Endothelial cell of umbilical vein (primary cell): ENCODE data around the gene GSTCD. TPM values are rescaled to one million over a fixed set of nuclear protein-coding genes. Genes with fewer than 3 reads are reported as not detected.

Experiments used
- BruUV-seq: library from RNA; stranded (reverse); fragments of 400-500 nt; replicated peaks from 2 replicates; lab custom pipeline; 2021; lab: Mats Ljungman, UMichigan
- CTCF ChIA-PET: fragments of 300-600, 350-600 bp; sonication (Branson Sonifier 250); formaldehyde crosslinking; loops from one replicate; lab custom pipeline; 2021; ENCODE audit warnings: antibody characterized with exemption, inconsistent platforms; lab: Charles Lee
- POLR2A ChIA-PET: fragments of 300-600, 350-600 bp; sonication (Branson Sonifier 250); formaldehyde crosslinking; loops from one replicate; lab custom pipeline; 2021; ENCODE audit warnings: antibody characterized with exemption, inconsistent platforms; lab: Charles Lee
- DNase-seq: peaks from one replicate; pipeline ENCODE4 v3.0.0-alpha.2; 2011; ENCODE audit warnings: low read depth, low spot score
- FAIRE-seq: peaks from 2 replicates; lab custom pipeline; 2011; peaks lifted over from hg19 to GRCh38; lab: Jason Lieb, UNC
- H2AFZ ChIP-seq: 2 replicates; pipeline ENCODE4 v1.6.0; 2012; ENCODE audit warnings: low read depth, low read length, control low read depth, inconsistent platforms
- H3K27ac ChIP-seq: 2 replicates; pipeline ENCODE4 v1.5.1; 2011; ENCODE audit warnings: low read depth, mild to moderate bottlenecking, control low read depth, low read length, moderate library complexity; ENCODE audit not compliant: insufficient read depth
- H3K27me3 ChIP-seq, 2 experiments: 2 replicates each; pipeline versions ENCODE4 v1.6.0 to v1.6.1; 2011; ENCODE audit warnings: low read length in 2 of 2, mixed read lengths in 1 of 2; ENCODE audit not compliant: control insufficient read depth in 2 of 2, insufficient read depth in 2 of 2
- H3K36me3 ChIP-seq, 2 experiments: 2 replicates in 1 of 2; 3 replicates in 1 of 2; pipeline ENCODE4 v1.5.1; 2011; ENCODE audit warnings: low read length in 2 of 2, mild to moderate bottlenecking in 1 of 2, moderate library complexity in 1 of 2; ENCODE audit not compliant: control insufficient read depth in 2 of 2, insufficient read depth in 2 of 2; ENCODE audit errors: extremely low read depth in 1 of 2
- H3K4me1 ChIP-seq: 3 replicates; pipeline ENCODE4 v1.5.1; 2011; ENCODE audit warnings: mild to moderate bottlenecking, low read length; ENCODE audit not compliant: control insufficient read depth, insufficient read depth; ENCODE audit errors: extremely low read depth
- H3K4me2 ChIP-seq: 2 replicates; pipeline ENCODE4 v1.6.1; 2011; ENCODE audit warnings: low read length, control low read depth, mixed read lengths; ENCODE audit not compliant: insufficient read depth
- H3K4me3 ChIP-seq, 3 experiments: fragments of 200-600 bp in 1 of 3; sonication (generic), shearing (Covaris generic) in 1 of 3; replicated peaks in 1 of 3; 2 replicates each; pipeline ENCODE4 v1.5.1; 2011 to 2016; ENCODE audit warnings: control low read depth in 3 of 3, low read length in 3 of 3, mild to moderate bottlenecking in 2 of 3, inconsistent platforms in 1 of 3, low read depth in 1 of 3, moderate library complexity in 1 of 3; ENCODE audit not compliant: insufficient read depth in 1 of 3
- H3K79me2 ChIP-seq: 2 replicates; pipeline ENCODE4 v1.6.0; 2012; ENCODE audit warnings: low read length, inconsistent platforms; ENCODE audit not compliant: control insufficient read depth, insufficient read depth
- H3K9ac ChIP-seq: replicated peaks from 2 replicates; pipeline ENCODE3; 2011; ENCODE audit warnings: low read length, control low read depth; ENCODE audit not compliant: insufficient read depth; ENCODE audit errors: extremely low read depth
- H3K9me1 ChIP-seq: replicated peaks from 3 replicates; pipeline ENCODE4 v1.6.0; 2011; ENCODE audit warnings: mild to moderate bottlenecking, low read length; ENCODE audit not compliant: control insufficient read depth, insufficient read depth; ENCODE audit errors: extremely low read depth
- H3K9me3 ChIP-seq: replicated peaks from 2 replicates; pipeline ENCODE4 v1.5.1; 2012; ENCODE audit warnings: low read length, inconsistent platforms; ENCODE audit not compliant: control insufficient read depth, insufficient read depth
- H4K20me1 ChIP-seq: replicated peaks from 2 replicates; pipeline ENCODE3; 2011; ENCODE audit warnings: mild to moderate bottlenecking, low read length; ENCODE audit not compliant: control insufficient read depth, insufficient read depth; ENCODE audit errors: extremely low read depth
- EZH2 ChIP-seq: IDR thresholded peaks from 2 replicates; pipeline ENCODE4 v1.6.1; 2012; ENCODE audit warnings: borderline replicate concordance, low read depth, mild to moderate bottlenecking, moderate library complexity, low read length, inconsistent platforms; ENCODE audit not compliant: severe bottlenecking
- JUN ChIP-seq: IDR thresholded peaks from 2 replicates; pipeline ENCODE4 v1.6.1; 2011; ENCODE audit warnings: borderline replicate concordance, low read depth; ENCODE audit not compliant: insufficient read length, insufficient read depth
- POLR2AphosphoS5 ChIP-seq: IDR thresholded peaks from 2 replicates; pipeline ENCODE4 v1.6.1; 2012; ENCODE audit warnings: low read depth, mild to moderate bottlenecking, control low read depth, low read length, moderate library complexity; ENCODE audit not compliant: insufficient read depth
- dilution Hi-C: fragments of 300-500 bp; cut with MboI; formaldehyde crosslinking; loops from one replicate; pipeline ENCODE4 v1.15.0; 2019; ENCODE audit warnings: low sequenced_read_pairs; ENCODE audit not compliant: extremely low pct_ligation_motif_present
- intact Hi-C: fragments of 100-400 bp; cut with micrococcal nuclease; formaldehyde crosslinking; loops from one replicate; pipeline ENCODE4 v1.10.0; 2022
- polyA plus RNA-seq, 4 experiments: library from polyadenylated mRNA; depleted of rRNA in 3 of 4; stranded (reverse) in 3 of 4; unstranded in 1 of 4; fragments of >200 nt; gene quantifications; 2 replicates each; pipeline versions ENCODE4 v1.2.1 to v1.2.3, GENCODE V29; 2011 to 2012; ENCODE audit warnings: missing spikeins in 1 of 4
- total RNA-seq: library from RNA; stranded (reverse); gene quantifications from 2 replicates; pipeline ENCODE4 v1.2.3, GENCODE V29; 2021
- TF ChIP-seq, protein P1 (sequence below), 2 donors: IDR thresholded peaks; 1 replicate in 1 of 2; 2 replicates in 1 of 2; pipeline ENCODE4 v1.5.1; 2011; ENCODE audit warnings: low read length in 2 of 2, mild to moderate bottlenecking in 2 of 2, moderate library complexity in 2 of 2, control low read depth in 1 of 2, inconsistent platforms in 1 of 2, low read depth in 1 of 2; ENCODE audit not compliant: insufficient read depth in 1 of 2; ENCODE audit errors: extremely low read depth in 1 of 2
- TF ChIP-seq, protein P2 (sequence below): IDR thresholded peaks from 2 replicates; pipeline ENCODE4 v1.6.1; 2011; ENCODE audit not compliant: insufficient read depth, insufficient read length

The GSTCD gene
- total and polyA plus RNA-seq, 2 donors (not counting 3 experiments of a cell fraction or from before 2014, with no cell fraction given) = 3.3 to 11.3 TPM

DNA sequence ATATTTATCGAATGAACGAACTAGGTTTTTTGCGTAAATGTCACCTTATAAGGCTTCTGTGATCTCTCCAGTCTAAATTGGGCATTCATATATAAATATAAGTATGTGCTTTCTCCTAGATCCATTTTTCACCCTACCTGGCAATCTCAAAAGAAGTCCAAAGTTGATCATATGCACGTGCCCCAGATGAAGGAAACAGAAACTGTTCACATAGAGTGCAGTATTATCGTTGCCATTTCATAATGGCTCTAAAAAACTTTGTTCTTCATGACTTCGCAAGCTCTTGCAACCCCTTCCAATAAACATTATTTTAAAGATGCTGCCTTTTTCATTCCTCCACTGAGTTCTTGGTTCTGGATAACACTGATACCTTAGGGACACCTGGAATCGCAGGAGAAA lies 803 bp upstream of the GSTCD start:
- H3K27me3 ChIP-seq = no peaks in the 10 kb centered on the region
- BruUV-seq = no TSS peak
- H3K4me2 ChIP-seq = peak overlapping the region; percentile 94
- ChIA-PET POLR2A (no interaction called here), CTCF (interaction anchor here (1.2 kb wide), 1 partner anchor 187 kb away, joined by 5 read pairs; no protein-coding TSS in a partner anchor)
- H3K9me3 ChIP-seq = no peaks in the 10 kb centered on the region
- intact Hi-C loops = loop anchor here (1.0 to 10.0 kb wide), 4 partner anchors 287 to 610 kb away; partner anchors contain the start of genes AIMP1, TBCK and TET2
- TF ChIP-seq JUN (no peak), EZH2 (no peak)
- TF ChIP-seq, protein P1, sequence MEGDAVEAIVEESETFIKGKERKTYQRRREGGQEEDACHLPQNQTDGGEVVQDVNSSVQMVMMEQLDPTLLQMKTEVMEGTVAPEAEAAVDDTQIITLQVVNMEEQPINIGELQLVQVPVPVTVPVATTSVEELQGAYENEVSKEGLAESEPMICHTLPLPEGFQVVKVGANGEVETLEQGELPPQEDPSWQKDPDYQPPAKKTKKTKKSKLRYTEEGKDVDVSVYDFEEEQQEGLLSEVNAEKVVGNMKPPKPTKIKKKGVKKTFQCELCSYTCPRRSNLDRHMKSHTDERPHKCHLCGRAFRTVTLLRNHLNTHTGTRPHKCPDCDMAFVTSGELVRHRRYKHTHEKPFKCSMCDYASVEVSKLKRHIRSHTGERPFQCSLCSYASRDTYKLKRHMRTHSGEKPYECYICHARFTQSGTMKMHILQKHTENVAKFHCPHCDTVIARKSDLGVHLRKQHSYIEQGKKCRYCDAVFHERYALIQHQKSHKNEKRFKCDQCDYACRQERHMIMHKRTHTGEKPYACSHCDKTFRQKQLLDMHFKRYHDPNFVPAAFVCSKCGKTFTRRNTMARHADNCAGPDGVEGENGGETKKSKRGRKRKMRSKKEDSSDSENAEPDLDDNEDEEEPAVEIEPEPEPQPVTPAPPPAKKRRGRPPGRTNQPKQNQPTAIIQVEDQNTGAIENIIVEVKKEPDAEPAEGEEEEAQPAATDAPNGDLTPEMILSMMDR (IDR thresholded peaks at IDR 0.05; ENCODE audit: extremely low read depth in 1 of 2, insufficient read depth in 1 of 2, low read depth in 1 of 2, low read length in 2 of 2) = no peak
- peak overlapping the region; percentile 89 for H2AFZ ChIP-seq
- no peaks in the 10 kb centered on the region for H3K9me1 ChIP-seq
- H3K4me1 ChIP-seq = peaks cover 16% of the 10 kb centered on the region
- H4K20me1 ChIP-seq = no peaks in the 10 kb centered on the region
- H3K4me3 ChIP-seq = peak overlapping the region; percentile 46 to 93 (median 93)
- H3K36me3 ChIP-seq = no peaks in the 10 kb centered on the region
- DNase-seq (no peak), FAIRE-seq (peak; percentile 24)
- H3K27ac ChIP-seq = peak overlapping the region; percentile 61
- H3K79me2 ChIP-seq = peaks cover 59% of the 10 kb centered on the region
- dilution Hi-C loops = no loop called here
- H3K9ac ChIP-seq = peak overlapping the region; percentile 82

DNA sequence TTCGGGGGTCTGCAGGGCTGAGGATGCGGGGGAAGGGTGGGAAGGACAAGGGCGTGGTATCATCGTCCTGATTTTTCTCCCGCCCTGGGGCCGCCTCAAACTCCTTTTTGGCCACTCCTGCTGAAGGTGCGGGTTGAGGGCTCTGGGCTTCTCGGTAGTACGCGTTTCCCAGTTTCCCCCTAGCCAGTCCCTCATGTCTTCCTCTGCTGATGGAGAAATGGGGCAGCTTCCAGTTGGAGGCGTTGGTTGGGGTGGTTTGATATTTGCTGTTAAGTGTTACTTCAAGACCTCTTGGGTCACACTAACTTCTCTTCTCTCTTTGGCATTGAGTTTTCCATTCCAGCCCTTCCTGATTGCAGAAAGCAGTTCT lies 482 bp downstream of the GSTCD start:
- Histone ChIP-seq H3K9ac (peak overlapping the region; percentile 82), H3K27ac (peak overlapping the region; percentile 61), H3K36me3 (no peaks in the 10 kb centered on the region), H3K27me3 (no peaks in the 10 kb centered on the region), H3K4me1 (peaks cover 16% of the 10 kb centered on the region), H3K9me1 (no peaks in the 10 kb centered on the region), H4K20me1 (no peaks in the 10 kb centered on the region), H3K79me2 (peaks cover 54% of the 10 kb centered on the region), H2AFZ (peak overlapping the region; percentile 95), H3K4me3 (peak overlapping the region; percentile 46 to 93 (median 93)), H3K9me3 (no peaks in the 10 kb centered on the region), H3K4me2 (peak overlapping the region; percentile 99)
- POLR2A ChIA-PET = interaction anchor here (0.6 kb wide), 1 partner anchor 562 kb away, joined by 4 read pairs; no protein-coding TSS in a partner anchor
- CTCF ChIA-PET = interaction anchor here (1.3 to 4.0 kb wide), 2 partner anchors 33 to 188 kb away, joined by 3 to 10 read pairs; no protein-coding TSS in a partner anchor
- intact Hi-C loops = loop anchor here (2.0 to 10.0 kb wide), 3 partner anchors 286 to 608 kb away; partner anchors contain the start of genes AIMP1, TBCK and TET2
- FAIRE-seq (no peak), DNase-seq (peak; percentile 54)
- BruUV-seq = TSS peak; percentile 63
- dilution Hi-C loops = no loop called here
- TF ChIP-seq EZH2 = no peak
- TF ChIP-seq POLR2AphosphoS5 = no peak
- TF ChIP-seq, protein P2, sequence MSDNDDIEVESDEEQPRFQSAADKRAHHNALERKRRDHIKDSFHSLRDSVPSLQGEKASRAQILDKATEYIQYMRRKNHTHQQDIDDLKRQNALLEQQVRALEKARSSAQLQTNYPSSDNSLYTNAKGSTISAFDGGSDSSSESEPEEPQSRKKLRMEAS = no peak
